HK-2 (cell line): ENCODE results near the gene LLCFC1.

Experiments used
- DNase-seq: peaks from one replicate; pipeline ENCODE4 v3.0.0-alpha.2; 2018; ENCODE audit not compliant: unreplicated experiment

Gene LLCFC1

DNA sequence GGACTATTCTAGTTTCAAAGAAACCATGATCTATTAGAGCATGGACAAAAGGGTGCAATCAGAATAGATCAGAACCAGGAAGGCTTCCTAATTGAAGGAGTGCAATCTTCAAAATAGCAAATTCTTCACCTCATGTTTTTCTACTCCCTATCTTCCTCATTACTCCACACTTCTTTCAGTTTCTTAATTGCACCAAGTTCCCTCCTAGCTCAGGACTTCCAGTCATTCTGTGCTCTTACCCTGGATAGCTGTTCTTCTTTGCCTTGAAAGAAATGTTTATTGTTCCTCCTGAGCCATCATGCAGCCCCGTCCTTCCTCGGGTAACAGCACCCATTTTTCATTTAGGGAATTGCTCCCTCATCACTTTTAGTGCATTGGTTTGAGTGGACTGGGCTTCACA is 28.8 kb upstream of the LLCFC1 start:
- no peak for DNase-seq

- no peak for DNase-seq
Observed at GRCh38 chr7:142913051-142913450, 26.2 kb upstream of the LLCFC1 start.

GRCh38 chr7:142913566-142913965 is 25.7 kb upstream of the LLCFC1 start:
- no peak for DNase-seq

- no peak for DNase-seq
Observed at GRCh38 chr7:142914121-142914520, 25.2 kb upstream of the LLCFC1 start.

GRCh38 chr7:142915315-142915714 is 24.0 kb upstream of the LLCFC1 start:
- no peak for DNase-seq

DNA sequence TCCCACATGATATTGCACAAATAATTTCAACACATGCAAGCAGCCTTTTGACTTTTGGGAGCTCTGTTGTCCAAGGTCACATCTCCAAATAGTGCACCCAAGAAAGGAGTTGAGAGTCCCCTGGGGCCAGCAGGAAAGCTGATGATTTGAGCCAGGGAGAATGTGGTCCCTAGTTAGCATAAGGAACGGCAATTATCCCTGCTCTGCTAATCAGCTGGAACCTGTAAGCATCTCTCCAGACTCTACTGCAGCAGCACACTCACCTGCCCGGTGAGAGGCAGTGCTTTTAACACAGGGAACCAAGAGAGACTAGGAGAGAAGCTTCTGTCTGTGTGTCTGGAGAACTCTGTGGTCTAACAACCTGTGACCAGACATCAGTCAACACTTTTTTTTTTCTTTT is 22.8 kb upstream of the LLCFC1 start:
- DNase-seq, result no peak

DNA sequence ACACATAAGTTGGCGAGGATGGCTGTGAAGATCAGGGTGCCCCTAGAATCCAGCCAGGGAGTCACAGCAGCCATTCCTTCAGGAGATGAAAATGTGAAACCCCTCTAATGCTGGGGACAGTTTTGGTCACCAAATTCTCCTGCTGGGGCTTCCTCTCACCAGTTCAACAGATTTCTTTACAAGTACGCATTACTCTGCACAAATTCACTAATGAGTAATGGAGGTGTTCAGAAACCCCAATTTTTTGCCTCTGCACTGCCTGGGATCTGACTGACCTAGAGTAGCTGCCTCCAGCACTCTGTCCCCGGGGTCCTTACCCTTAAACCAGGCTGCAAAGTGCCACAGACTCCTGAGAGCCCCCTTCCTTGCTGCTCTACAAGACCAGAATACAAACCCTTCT is 21.8 kb upstream of the LLCFC1 start:
- DNase-seq, result no peak

- DNase-seq, result no peak
Observed at GRCh38 chr7:142918901-142919300, 20.4 kb upstream of the LLCFC1 start.

GRCh38 chr7:142919656-142920055 is 19.6 kb upstream of the LLCFC1 start:
- DNase-seq, result no peak

DNA sequence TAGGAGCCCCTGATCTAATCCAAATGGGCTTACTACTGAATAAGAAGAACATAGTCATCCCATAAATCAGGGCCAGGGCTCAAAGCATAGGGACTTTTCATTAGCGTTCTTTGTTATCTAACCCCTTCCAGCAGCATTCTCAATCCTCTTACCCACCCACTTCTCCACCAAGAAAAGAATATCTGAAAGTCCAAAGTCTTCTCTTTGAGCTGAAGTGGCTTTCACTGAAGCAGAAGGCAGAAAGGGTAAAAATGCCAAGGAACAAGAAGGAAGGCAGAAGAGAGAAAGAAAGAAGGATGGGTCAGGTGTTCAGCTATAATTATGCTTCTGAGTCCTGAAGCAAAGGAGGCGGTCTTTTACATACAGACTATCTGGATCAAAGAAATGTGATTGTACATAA is 15.9 kb upstream of the LLCFC1 start:
- DNase-seq, result no peak

DNA sequence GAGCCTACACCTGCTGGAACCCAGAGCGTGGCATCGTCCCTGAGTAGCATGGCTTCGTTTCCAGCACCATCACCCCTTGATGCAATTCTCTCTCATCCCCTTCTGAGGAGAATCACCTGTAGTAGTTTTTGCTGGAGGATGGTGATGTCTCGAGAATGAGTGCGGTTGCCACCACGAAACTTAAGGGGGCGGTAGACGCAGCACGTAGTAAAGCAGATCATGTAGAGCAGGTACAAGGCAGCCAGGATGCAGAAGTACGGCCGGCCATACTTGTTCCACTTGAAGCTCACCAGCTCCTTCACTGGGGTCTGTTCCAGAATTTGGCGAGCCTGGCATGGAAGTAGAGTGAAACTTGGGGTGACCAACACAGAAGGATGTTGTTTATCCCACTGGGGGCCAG is 13.9 kb upstream of the LLCFC1 start:
- DNase-seq, result no peak

- no peak for DNase-seq
Observed at GRCh38 chr7:142927085-142927745, 12.1 kb upstream of the LLCFC1 start.

- no peak for DNase-seq
Observed at GRCh38 chr7:142927949-142928348, 11.3 kb upstream of the LLCFC1 start.

- DNase-seq, result no peak
Observed at GRCh38 chr7:142930126-142930730, 9.1 kb upstream of the LLCFC1 start.

- DNase-seq, result no peak
Observed at GRCh38 chr7:142932386-142933091, 6.7 kb upstream of the LLCFC1 start.

GRCh38 chr7:142933092-142933475 is 6.2 kb upstream of the LLCFC1 start:
- DNase-seq, result no peak

DNA sequence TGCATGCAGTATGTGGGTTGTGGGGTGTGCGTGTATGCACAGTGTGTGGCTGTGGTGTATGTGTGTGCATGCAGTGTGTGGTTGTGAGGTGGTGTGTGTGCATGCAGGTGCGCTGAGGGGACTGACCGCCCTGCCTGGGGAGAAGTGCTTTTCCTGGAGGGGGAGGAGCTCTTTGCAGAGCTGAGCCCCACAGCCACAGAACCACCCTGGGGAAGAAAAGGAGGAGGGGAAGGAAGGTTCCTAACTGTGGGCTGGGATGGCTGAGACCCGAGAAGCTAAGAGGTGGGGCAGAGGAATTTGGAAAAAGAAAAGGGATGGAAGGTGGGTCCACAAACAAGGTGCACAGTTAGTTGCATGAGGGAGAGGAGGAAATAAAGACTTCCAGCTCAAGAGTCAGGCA is 5.7 kb upstream of the LLCFC1 start, which contains the start of gene TRPV5:
TRPV5 (minus strand) TSS at position 123 of the 400 bp plus-strand sequence. CDS start 287 bp downstream, outside the sequence.
- no peak for DNase-seq

DNA sequence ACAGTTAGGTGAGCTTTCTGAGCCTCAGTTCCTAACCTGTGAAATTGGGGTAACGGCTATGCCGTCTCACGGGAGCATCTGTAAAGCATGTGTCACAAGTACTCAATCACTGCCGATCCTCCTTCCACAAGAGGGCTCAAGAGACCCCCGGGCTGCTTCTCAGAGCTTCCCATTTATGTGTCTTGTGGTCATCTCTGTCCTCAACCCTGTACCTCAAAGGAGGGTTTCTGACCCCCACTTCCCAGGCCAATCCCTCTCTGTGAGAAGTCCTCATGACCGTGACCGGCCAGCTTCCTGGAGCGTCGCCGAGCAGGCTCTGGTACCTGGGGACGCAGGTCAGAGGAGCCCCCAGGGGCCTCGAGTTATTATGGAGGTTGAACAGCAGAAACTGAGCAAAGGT is 5.2 kb upstream of the LLCFC1 start:
- no peak for DNase-seq

DNA sequence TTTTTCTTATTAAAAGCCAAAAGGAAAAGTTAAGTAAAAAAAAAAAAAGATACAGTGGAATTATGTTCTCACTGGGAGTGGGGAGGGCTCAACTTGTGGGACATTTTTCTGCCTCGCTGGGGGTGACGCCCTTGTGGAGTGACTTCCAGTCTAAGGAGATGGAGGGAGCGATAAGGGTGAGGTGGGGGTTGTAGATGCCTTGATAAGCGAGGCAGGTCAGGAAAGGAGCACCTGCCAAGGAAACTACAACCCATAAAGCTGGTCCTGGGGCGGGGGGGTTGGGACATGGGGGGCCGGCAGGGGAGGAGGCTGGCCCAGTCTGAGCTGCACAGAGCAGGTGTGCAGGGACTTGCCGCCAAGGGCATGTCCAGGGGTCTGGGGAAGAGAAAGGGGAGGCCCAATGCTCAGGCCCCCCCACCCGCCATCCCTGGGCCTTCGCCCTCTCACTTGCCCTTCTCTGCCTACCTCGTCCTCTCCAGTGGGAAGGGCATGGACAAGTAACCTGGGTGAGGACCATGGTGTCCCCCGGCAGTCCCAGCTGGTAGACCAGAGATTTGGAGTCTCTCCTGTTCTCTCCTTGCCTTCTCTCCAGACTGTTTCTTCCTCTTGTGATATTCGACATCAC is 3.2 kb upstream of the LLCFC1 start:
- no peak for DNase-seq

DNA sequence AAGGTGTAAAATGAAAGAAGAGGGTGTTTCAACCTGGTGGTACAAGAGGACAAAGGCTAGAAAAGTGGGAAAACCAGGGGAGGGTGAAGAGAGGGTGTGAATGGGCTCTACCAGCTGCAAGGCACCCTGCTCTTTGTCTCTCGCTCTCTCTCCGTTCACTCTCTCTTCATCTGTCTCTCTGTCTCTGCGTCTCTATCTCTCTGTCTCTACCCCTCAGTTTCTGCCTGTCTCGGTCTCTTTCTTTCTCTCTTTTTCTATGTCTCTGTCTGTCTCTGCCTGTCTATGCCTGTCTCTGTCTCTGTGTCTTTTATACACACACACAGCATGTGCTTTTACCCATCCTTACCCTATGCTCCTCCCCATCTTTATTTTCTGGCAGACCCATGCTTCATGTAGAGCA is 673 bp upstream of the LLCFC1 start:
- DNase-seq, result no peak

GRCh38 chr7:142940966-142941535 is 1.8 kb downstream of the LLCFC1 start:
- no peak for DNase-seq

GRCh38 chr7:142941541-142941940 is 2.3 kb downstream of the LLCFC1 start:
- no peak for DNase-seq
